GM12892 (cell line): ENCODE results near the gene CXorf49B.

Experiments
- DNase-seq: peaks from one replicate; pipeline ENCODE4 v3.0.0; 2011; ENCODE audit not compliant: insufficient read length
- FAIRE-seq: peaks from 2 replicates; lab custom pipeline; 2011; peaks lifted over from hg19 to GRCh38; lab: Jason Lieb, UNC
- POLR2A ChIP-seq: IDR thresholded peaks from 2 replicates; pipeline ENCODE4 v1.6.1; 2011; ENCODE audit warnings: low read depth, low read length, control low read depth
- POLR2AphosphoS5 ChIP-seq: IDR thresholded peaks from 2 replicates; pipeline ENCODE4 v1.6.1; 2011; ENCODE audit warnings: low read depth, low read length, control low read depth
- TAF1 ChIP-seq: IDR thresholded peaks from 2 replicates; pipeline ENCODE4 v1.6.1; 2011; ENCODE audit warnings: low read depth, mild to moderate bottlenecking, control low read depth, low read length, borderline replicate concordance

CXorf49B gene

GRCh38 chrX:71809886-71810285, 46.7 kb downstream of the CXorf49B start:
- FAIRE-seq (no peak), DNase-seq (no peak)
- TF ChIP-seq TAF1 = no peak
- TF ChIP-seq POLR2A = no peak
- TF ChIP-seq POLR2AphosphoS5 = no peak

GRCh38 chrX:71814123-71814912, 51.2 kb downstream of the CXorf49B start:
- no peak for TF ChIP-seq TAF1
- no peak for TF ChIP-seq POLR2AphosphoS5
- TF ChIP-seq POLR2A = no peak
- no peak for DNase-seq
- FAIRE-seq = no peak

GRCh38 chrX:71815121-71815905, 52.2 kb downstream of the CXorf49B start:
- DNase-seq = no peak
- no peak for FAIRE-seq
- TF ChIP-seq POLR2AphosphoS5 (no peak), POLR2A (no peak), TAF1 (no peak)

- no peak for TF ChIP-seq POLR2AphosphoS5
- no peak for DNase-seq
- FAIRE-seq = no peak
Observed at GRCh38 chrX:71815906-71816156, 52.7 kb downstream of the CXorf49B start.
